GM12878 (cell line): ENCODE data around the gene NCBP3.

Source experiments
- EP300 ChIP-seq, 2 experiments: fragments of 150-350 bp in 1 of 2; IDR thresholded peaks; 2 replicates each; pipeline ENCODE4 v1.6.1; 2011 to 2012; ENCODE audit warnings: low read depth in 2 of 2, low read length in 2 of 2, borderline replicate concordance in 1 of 2, improper control_type of control experiment in 1 of 2, inconsistent platforms in 1 of 2; ENCODE audit not compliant: control insufficient read depth in 1 of 2
- PAX5 ChIP-seq: IDR thresholded peaks from 2 replicates; pipeline ENCODE4 v1.6.1; 2011; ENCODE audit warnings: low read depth, low read length, borderline replicate concordance
- POLR2A ChIP-seq: IDR thresholded peaks from 2 replicates; pipeline ENCODE4 v1.6.1; 2011; ENCODE audit warnings: low read depth, mild to moderate bottlenecking, low read length
- TF ChIP-seq, protein P1 (sequence below): IDR thresholded peaks from 2 replicates; pipeline ENCODE4 v1.6.1; 2012; ENCODE audit warnings: low read depth, low read length, improper control_type of control experiment
- TF ChIP-seq, protein P2 (sequence below), 3 experiments: IDR thresholded peaks in 2 of 3; conservative IDR thresholded peaks in 1 of 3; 2 replicates each; pipeline ENCODE4 v1.5.1; 2011; ENCODE audit warnings: low read depth in 3 of 3, low read length in 3 of 3, mild to moderate bottlenecking in 3 of 3, control low read depth in 2 of 3, moderate library complexity in 2 of 3, inconsistent platforms in 1 of 3, mixed read lengths in 1 of 3; ENCODE audit not compliant: control insufficient read depth in 2 of 3, insufficient read depth in 1 of 3; ENCODE audit errors: extremely low read depth in 1 of 3

DNA sequence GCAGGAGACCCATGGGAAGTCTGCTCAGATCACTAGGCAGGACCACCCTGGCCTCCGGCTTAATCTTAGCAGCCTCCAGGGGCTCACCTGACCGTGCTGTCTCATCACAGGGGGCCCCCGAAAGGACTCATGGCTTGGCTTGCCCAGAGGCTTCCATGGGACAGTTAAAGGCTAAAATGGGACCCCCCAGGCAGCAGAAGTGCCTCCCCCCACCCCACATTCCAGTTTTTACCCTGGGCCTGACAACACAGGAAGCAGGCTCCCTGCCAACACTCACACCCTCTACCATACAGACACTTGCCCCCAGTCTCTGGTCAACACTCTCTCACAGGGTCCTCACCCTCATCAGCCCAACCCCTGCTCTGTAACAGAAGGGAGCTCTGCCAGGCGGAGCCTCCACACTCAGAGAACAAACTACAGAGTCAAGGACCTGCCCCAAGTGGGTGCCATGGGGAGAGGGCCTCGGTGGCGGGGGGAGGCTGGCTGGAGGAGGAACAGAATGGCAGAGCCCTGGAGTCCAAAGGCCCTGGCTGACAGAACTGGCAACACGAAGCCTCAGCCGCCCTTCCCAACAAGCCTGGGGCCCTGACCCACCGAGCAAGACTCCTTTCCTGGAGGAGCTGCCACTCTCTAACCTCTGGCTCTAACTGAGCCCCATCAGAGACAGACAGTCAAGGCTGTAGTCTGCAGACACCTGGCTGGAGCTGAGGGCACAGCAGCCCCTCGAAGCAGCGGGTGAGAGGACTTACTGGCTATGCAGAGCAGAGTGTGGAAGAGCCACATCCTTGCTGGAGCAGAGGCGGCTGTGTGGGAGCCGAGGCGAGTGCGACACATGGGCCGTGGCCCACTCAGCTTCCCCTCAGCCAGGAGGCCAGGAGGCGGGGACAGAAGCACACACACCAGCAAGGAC is 45.4 kb downstream of the NCBP3 start, which contains the start of gene ITGAE:
- TF ChIP-seq, protein P1, sequence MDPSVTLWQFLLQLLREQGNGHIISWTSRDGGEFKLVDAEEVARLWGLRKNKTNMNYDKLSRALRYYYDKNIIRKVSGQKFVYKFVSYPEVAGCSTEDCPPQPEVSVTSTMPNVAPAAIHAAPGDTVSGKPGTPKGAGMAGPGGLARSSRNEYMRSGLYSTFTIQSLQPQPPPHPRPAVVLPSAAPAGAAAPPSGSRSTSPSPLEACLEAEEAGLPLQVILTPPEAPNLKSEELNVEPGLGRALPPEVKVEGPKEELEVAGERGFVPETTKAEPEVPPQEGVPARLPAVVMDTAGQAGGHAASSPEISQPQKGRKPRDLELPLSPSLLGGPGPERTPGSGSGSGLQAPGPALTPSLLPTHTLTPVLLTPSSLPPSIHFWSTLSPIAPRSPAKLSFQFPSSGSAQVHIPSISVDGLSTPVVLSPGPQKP, result no peak
- TF ChIP-seq POLR2A (no peak), PAX5 (no peak), EP300 (IDR thresholded peaks at IDR 0.05; ENCODE audit: borderline replicate concordance in 1 of 2, control insufficient read depth in 1 of 2, low read depth in 2 of 2, low read length in 2 of 2) (no peak)
- TF ChIP-seq, protein P2, sequence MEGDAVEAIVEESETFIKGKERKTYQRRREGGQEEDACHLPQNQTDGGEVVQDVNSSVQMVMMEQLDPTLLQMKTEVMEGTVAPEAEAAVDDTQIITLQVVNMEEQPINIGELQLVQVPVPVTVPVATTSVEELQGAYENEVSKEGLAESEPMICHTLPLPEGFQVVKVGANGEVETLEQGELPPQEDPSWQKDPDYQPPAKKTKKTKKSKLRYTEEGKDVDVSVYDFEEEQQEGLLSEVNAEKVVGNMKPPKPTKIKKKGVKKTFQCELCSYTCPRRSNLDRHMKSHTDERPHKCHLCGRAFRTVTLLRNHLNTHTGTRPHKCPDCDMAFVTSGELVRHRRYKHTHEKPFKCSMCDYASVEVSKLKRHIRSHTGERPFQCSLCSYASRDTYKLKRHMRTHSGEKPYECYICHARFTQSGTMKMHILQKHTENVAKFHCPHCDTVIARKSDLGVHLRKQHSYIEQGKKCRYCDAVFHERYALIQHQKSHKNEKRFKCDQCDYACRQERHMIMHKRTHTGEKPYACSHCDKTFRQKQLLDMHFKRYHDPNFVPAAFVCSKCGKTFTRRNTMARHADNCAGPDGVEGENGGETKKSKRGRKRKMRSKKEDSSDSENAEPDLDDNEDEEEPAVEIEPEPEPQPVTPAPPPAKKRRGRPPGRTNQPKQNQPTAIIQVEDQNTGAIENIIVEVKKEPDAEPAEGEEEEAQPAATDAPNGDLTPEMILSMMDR (IDR thresholded peaks at IDR 0.05 in 2 of 3, conservative IDR thresholded peaks at IDR 0.05 in 1 of 3; ENCODE audit: control insufficient read depth in 2 of 3, extremely low read depth in 1 of 3, insufficient read depth in 1 of 3, low read depth in 3 of 3, low read length in 3 of 3), result no peak
